HCT116 (cell line): ENCODE data around the gene FLT3LG. TPM values are rescaled to one million over a fixed set of nuclear protein-coding genes. Genes with fewer than 3 reads are reported as not detected.
A peak's percentile ranks its signal among the peaks of the same experiment; 100 is the strongest.

Experiments used
- ATAC-seq: fragments of 200-7000 bp; cut with Tn5 transposase; 2 replicates; pipeline ENCODE4 v1.9.1; 2020; ENCODE audit warnings: mild to moderate bottlenecking, moderate library complexity
- Bru-seq: library from RNA; stranded (reverse); fragments of 400-500 nt; gene quantifications from one replicate; lab custom pipeline; 2021; lab: Mats Ljungman, UMichigan
- BruChase-seq, 2 experiments: library from RNA; stranded (reverse); fragments of 400-500 nt; gene quantifications; one replicate each; lab custom pipeline; 2021; lab: Mats Ljungman, UMichigan
- BruUV-seq: library from RNA; stranded (reverse); fragments of 400-500 nt; replicated peaks from 2 replicates; lab custom pipeline; 2021; lab: Mats Ljungman, UMichigan
- CTCF ChIA-PET: fragments of 300-600 bp; sonication (Branson Sonifier 250); formaldehyde crosslinking; loops from one replicate; lab custom pipeline; 2021; ENCODE audit warnings: antibody characterized with exemption; lab: Charles Lee
- POLR2A ChIA-PET: fragments of 300-600, 350-600 bp; sonication (Branson Sonifier 250); formaldehyde crosslinking; loops from one replicate; lab custom pipeline; 2021; ENCODE audit warnings: antibody characterized with exemption; lab: Charles Lee
- RAD21 ChIA-PET, 2 experiments: fragments of 300-600 bp; sonication (Branson Sonifier 250); formaldehyde crosslinking; loops; one replicate each; lab custom pipeline; 2023; ENCODE audit warnings: low total read pairs in 2 of 2; ENCODE audit not compliant: uncharacterized antibody in 2 of 2, unreplicated experiment in 2 of 2, low non-redundant PET in 1 of 2; lab: Charles Lee
- DNase-seq: peaks from one replicate; pipeline ENCODE4 v3.0.0-alpha.2; 2010; ENCODE audit warnings: low read depth, low spot score
- H2AFZ ChIP-seq: fragments of 200-600 bp; shearing (Covaris generic), sonication (generic); 2 replicates; pipeline ENCODE4 v1.6.1; 2017; ENCODE audit warnings: low read depth, mixed run types, mixed read lengths, antibody characterized with exemption, low read length; ENCODE audit not compliant: poor library complexity, severe bottlenecking
- H3K27ac ChIP-seq: 2 replicates; pipeline ENCODE4 v1.5.1; 2012; ENCODE audit warnings: low read depth, low read length
- H3K27me3 ChIP-seq: fragments of 200-600 bp; sonication (generic); 2 replicates; pipeline ENCODE4 v1.6.1; 2016; ENCODE audit warnings: mixed run types, low read length, mixed read lengths; ENCODE audit not compliant: insufficient read depth
- H3K36me3 ChIP-seq, 2 experiments: fragments of 200-500 bp in 1 of 2; fragments of 200-600 bp in 1 of 2; sonication (Bioruptor generic) in 1 of 2; sonication (generic) in 1 of 2; 2 replicates each; pipeline versions ENCODE4 v1.5.1 to v1.6.1; 2014 to 2016; ENCODE audit warnings: low read length in 2 of 2, inconsistent platforms in 1 of 2, mixed read lengths in 1 of 2, mixed run types in 1 of 2; ENCODE audit not compliant: insufficient read depth in 2 of 2, control insufficient read depth in 1 of 2
- H3K4me1 ChIP-seq, 2 experiments: fragments of 200-600 bp in 1 of 2; sonication (generic) in 1 of 2; 2 replicates each; pipeline versions ENCODE4 v1.5.1 to v1.6.1; 2012 to 2017; ENCODE audit warnings: low read length in 2 of 2, inconsistent platforms in 1 of 2, mild to moderate bottlenecking in 1 of 2, mixed read lengths in 1 of 2, mixed run types in 1 of 2, moderate library complexity in 1 of 2; ENCODE audit not compliant: insufficient read depth in 2 of 2, control insufficient read depth in 1 of 2
- H3K4me2 ChIP-seq: fragments of 200-600 bp; sonication (generic); 2 replicates; pipeline ENCODE4 v1.6.1; 2017; ENCODE audit warnings: mixed run types, low read length, mixed read lengths
- H3K4me3 ChIP-seq, 2 experiments: fragments of 200-600 bp in 1 of 2; sonication (generic) in 1 of 2; replicated peaks in 1 of 2; 2 replicates each; pipeline ENCODE4 v1.5.1; 2011 to 2016; ENCODE audit warnings: low read length in 2 of 2, control low read depth in 1 of 2, low read depth in 1 of 2, mild to moderate bottlenecking in 1 of 2, mixed read lengths in 1 of 2, mixed run types in 1 of 2
- H3K79me2 ChIP-seq: fragments of 200-600 bp; sonication (generic); 2 replicates; pipeline ENCODE4 v1.6.1; 2017; ENCODE audit warnings: mild to moderate bottlenecking, mixed run types, low read length, moderate library complexity, mixed read lengths; ENCODE audit not compliant: insufficient read depth
- H3K9ac ChIP-seq: fragments of 200-600 bp; sonication (generic); 2 replicates; pipeline ENCODE4 v1.6.1; 2016; ENCODE audit warnings: low read length, mixed read lengths
- H3K9me2 ChIP-seq: fragments of 200-600 bp; sonication (generic), shearing (Covaris generic); 2 replicates; pipeline ENCODE4 v1.6.1; 2017; ENCODE audit warnings: mixed run types, mild to moderate bottlenecking, moderate library complexity; ENCODE audit not compliant: insufficient read depth
- H3K9me3 ChIP-seq, 2 experiments: fragments of 200-500 bp in 1 of 2; fragments of 200-600 bp in 1 of 2; sonication (Bioruptor generic) in 1 of 2; sonication (generic) in 1 of 2; 2 replicates each; pipeline ENCODE4 v1.6.1; 2014 to 2017; ENCODE audit warnings: low read length in 2 of 2, mixed read lengths in 2 of 2, inconsistent platforms in 1 of 2, low read depth in 1 of 2, mild to moderate bottlenecking in 1 of 2, mixed run types in 1 of 2, moderate library complexity in 1 of 2; ENCODE audit not compliant: control insufficient read depth in 1 of 2, insufficient read depth in 1 of 2
- H4K20me1 ChIP-seq: fragments of 200-600 bp; sonication (generic), shearing (Covaris generic); 2 replicates; pipeline ENCODE4 v1.6.1; 2017; ENCODE audit warnings: mixed run types, mild to moderate bottlenecking, moderate library complexity; ENCODE audit not compliant: insufficient read depth
- CBX3 ChIP-seq: IDR thresholded peaks from 2 replicates; pipeline ENCODE4 v1.6.1; 2012; ENCODE audit warnings: low read depth
- FOSL1 ChIP-seq: IDR thresholded peaks from 2 replicates; pipeline ENCODE4 v1.6.1; 2012; ENCODE audit warnings: low read depth
- POLR2A ChIP-seq: IDR thresholded peaks from 2 replicates; pipeline ENCODE4 v1.7.0; 2011; ENCODE audit warnings: borderline replicate concordance; ENCODE audit not compliant: insufficient read depth, insufficient read length; ENCODE audit errors: extremely low read depth
- POLR2AphosphoS5 ChIP-seq: IDR thresholded peaks from 2 replicates; pipeline ENCODE4 v1.6.1; 2011; ENCODE audit warnings: mild to moderate bottlenecking, low read depth, low read length, moderate library complexity
- RAD21 ChIP-seq: IDR thresholded peaks from 2 replicates; pipeline ENCODE4 v1.6.1; 2012; ENCODE audit warnings: low read depth, mild to moderate bottlenecking
- REST ChIP-seq: IDR thresholded peaks from 2 replicates; pipeline ENCODE4 v1.6.1; 2012; ENCODE audit warnings: low read depth
- SRF ChIP-seq: IDR thresholded peaks from 2 replicates; pipeline ENCODE4 v1.6.1; 2012; ENCODE audit warnings: low read depth
- intact Hi-C: fragments of 100-400 bp; cut with micrococcal nuclease; formaldehyde crosslinking; loops from 2 replicates; pipeline ENCODE4 v1.10.0; 2022
- long read RNA-seq: library from polyadenylated mRNA; unstranded; transcript quantifications from one replicate; pipeline ENCODE4 v2.0.0, GENCODE V29; 2021; ENCODE audit not compliant: unreplicated experiment
- polyA plus RNA-seq: library from polyadenylated mRNA; unstranded; fragments of >200 nt; gene quantifications from 2 replicates; pipeline ENCODE4 v1.2.1, GENCODE V29; 2012; ENCODE audit warnings: missing spikeins
- total RNA-seq: library from RNA; stranded (reverse); gene quantifications from one replicate; pipeline ENCODE4 v1.2.1, GENCODE V29; 2021; ENCODE audit not compliant: unreplicated experiment
- TF ChIP-seq, protein P1 (sequence below), 3 experiments: fragments of 200-600 bp in 1 of 3; sonication (generic) in 1 of 3; IDR thresholded peaks in 2 of 3; conservative IDR thresholded peaks in 1 of 3; 2 replicates each; pipeline ENCODE4 v1.5.1; 2012 to 2017; ENCODE audit warnings: low read depth in 2 of 3, low read length in 2 of 3, antibody characterized with exemption in 1 of 3, borderline replicate concordance in 1 of 3, control low read depth in 1 of 3, mild to moderate bottlenecking in 1 of 3, mixed read lengths in 1 of 3, mixed run types in 1 of 3, moderate library complexity in 1 of 3; ENCODE audit not compliant: insufficient read depth in 1 of 3

Gene FLT3LG
- total RNA-seq (3.8 TPM), Bru-seq, nascent RNA (percentile 36 among the genes with signal in this experiment), BruChase-seq, experiment 1, labeled RNA remaining after a 6-hour chase (percentile 37 among the genes with signal in this experiment), BruChase-seq, experiment 2, labeled RNA remaining after a 2-hour chase (percentile 37 among the genes with signal in this experiment)
- 2.5 and 4.0 TPM in 2 replicates for polyA plus RNA-seq
- long read RNA-seq = 0 reads

DNA sequence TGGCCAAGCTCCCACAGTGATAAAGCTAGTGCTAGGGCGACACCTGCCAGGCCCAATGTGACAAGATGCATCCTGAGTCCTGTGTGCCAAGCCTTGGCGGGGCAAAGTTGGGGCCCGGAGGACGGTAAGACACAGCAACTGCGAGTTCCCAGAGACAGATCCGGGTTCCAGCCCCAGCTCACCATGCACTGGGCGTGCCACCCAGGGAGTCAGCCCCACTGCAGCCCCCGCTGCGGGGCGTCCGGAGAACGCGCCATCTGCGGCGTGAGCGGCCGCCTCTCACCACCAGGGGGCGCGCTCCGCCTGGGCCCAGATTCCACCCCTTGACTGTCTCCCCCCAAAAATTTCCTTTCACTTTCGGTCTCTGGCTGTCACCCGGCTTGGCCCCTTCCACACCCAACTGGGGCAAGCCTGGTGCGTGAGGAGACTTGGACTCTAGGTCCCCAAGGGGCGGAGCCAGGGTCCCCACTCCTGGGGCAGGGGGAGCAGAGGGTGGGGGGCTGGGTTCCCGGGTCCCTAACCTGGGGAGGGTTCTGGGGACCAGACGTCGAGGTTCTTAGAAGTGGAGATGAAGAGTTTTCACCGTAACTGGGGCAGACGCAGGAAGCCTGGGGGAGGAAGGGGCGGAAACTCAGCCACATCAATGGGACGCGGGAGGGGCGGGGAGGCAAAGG, at the start of gene FLT3LG:
Gene FLT3LG (plus strand): TSS at position 348 of the 674 bp plus-strand sequence. CDS start 425 bp downstream, outside the sequence.
- Histone ChIP-seq H3K9me3 (no peaks in the 10 kb centered on the region), H3K4me1 (peaks cover 33 to 57% of the 10 kb centered on the region in 2 experiments), H4K20me1 (no peaks in the 10 kb centered on the region), H3K27ac (0 out of 2 replicates have a peak within 1 kb of the TSS, but pooled peaks have one; percentile 19), H3K79me2 (no peaks in the 10 kb centered on the region), H3K27me3 (no peaks in the 10 kb centered on the region), H3K9me2 (no peaks in the 10 kb centered on the region), H3K4me2 (peak within 1 kb of the TSS; percentile 99), H3K9ac (peak within 1 kb of the TSS; percentile 72), H2AFZ (peak within 1 kb of the TSS; percentile 71), H3K36me3 (no peaks in the 10 kb centered on the region; a peak in 1 of 4 replicates), H3K4me3 (peak within 1 kb of the TSS; percentile 54 to 71)
- TF ChIP-seq CBX3 = no peak
- TF ChIP-seq RAD21 = peak; percentile 63
- TF ChIP-seq POLR2AphosphoS5 = 0 out of 2 replicates have a peak, but pooled peaks have one; percentile 16
- TF ChIP-seq, protein P1, sequence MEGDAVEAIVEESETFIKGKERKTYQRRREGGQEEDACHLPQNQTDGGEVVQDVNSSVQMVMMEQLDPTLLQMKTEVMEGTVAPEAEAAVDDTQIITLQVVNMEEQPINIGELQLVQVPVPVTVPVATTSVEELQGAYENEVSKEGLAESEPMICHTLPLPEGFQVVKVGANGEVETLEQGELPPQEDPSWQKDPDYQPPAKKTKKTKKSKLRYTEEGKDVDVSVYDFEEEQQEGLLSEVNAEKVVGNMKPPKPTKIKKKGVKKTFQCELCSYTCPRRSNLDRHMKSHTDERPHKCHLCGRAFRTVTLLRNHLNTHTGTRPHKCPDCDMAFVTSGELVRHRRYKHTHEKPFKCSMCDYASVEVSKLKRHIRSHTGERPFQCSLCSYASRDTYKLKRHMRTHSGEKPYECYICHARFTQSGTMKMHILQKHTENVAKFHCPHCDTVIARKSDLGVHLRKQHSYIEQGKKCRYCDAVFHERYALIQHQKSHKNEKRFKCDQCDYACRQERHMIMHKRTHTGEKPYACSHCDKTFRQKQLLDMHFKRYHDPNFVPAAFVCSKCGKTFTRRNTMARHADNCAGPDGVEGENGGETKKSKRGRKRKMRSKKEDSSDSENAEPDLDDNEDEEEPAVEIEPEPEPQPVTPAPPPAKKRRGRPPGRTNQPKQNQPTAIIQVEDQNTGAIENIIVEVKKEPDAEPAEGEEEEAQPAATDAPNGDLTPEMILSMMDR (IDR thresholded peaks at IDR 0.05 in 2 of 3, conservative IDR thresholded peaks at IDR 0.05 in 1 of 3; ENCODE audit: borderline replicate concordance in 1 of 3, insufficient read depth in 1 of 3, low read depth in 2 of 3, low read length in 2 of 3) = peak; percentile 95 to 98 (median 95)
- no peak for TF ChIP-seq REST
- TF ChIP-seq POLR2A = peak; percentile 23
- no peak for TF ChIP-seq FOSL1
- no peak for TF ChIP-seq SRF
- intact Hi-C loops = no loop called here
- RAD21 ChIA-PET = no interaction called here
- no TSS peak for BruUV-seq
- peak; percentile 41 for ATAC-seq
- CTCF ChIA-PET = interaction anchor here (0.7 to 2.1 kb wide), 14 partner anchors 9 to 175 kb away, joined by 3 to 11 read pairs (median 3); partner anchors contain the start of genes ALDH16A1 and RPS11
- POLR2A ChIA-PET = interaction anchor here (1.6 kb wide), 1 partner anchor 18 kb away, joined by 3 read pairs; no protein-coding TSS in a partner anchor
- no peak for DNase-seq
